Smooth muscle cell (in vitro differentiated cells): Measurements from ENCODE around the gene ADCYAP1R1. TPM values are rescaled to one million over a fixed set of nuclear protein-coding genes. Genes with fewer than 3 reads are reported as not detected.

Experiments
- DNase-seq: peaks from one replicate; lab custom pipeline; 2025; ENCODE audit not compliant: unreplicated experiment; lab: John Stamatoyannopoulos, UW
- H2AFZ ChIP-seq: fragments of 200-600 bp; sonication (generic); 2 replicates; pipeline ENCODE4 v1.6.0; 2016; ENCODE audit warnings: antibody characterized with exemption, low read depth, mild to moderate bottlenecking
- H3F3A ChIP-seq: fragments of 200-600 bp; sonication (generic); 2 replicates; pipeline ENCODE4 v1.6.0; 2017; ENCODE audit warnings: antibody characterized with exemption, low read depth
- H3K27ac ChIP-seq: fragments of 200-600 bp; sonication (generic); 2 replicates; pipeline ENCODE4 v1.5.1; 2016; ENCODE audit warnings: low read depth, mild to moderate bottlenecking
- H3K27me3 ChIP-seq: fragments of 200-600 bp; sonication (generic); 2 replicates; pipeline ENCODE4 v1.6.1; 2016; ENCODE audit warnings: low read depth, mild to moderate bottlenecking
- H3K36me3 ChIP-seq: fragments of 200-600 bp; sonication (generic); 2 replicates; pipeline ENCODE4 v1.5.1; 2016; ENCODE audit warnings: low read depth
- H3K4me1 ChIP-seq: fragments of 200-600 bp; sonication (generic); 2 replicates; pipeline ENCODE4 v1.5.1; 2016; ENCODE audit warnings: low read depth
- H3K4me2 ChIP-seq: fragments of 200-600 bp; sonication (generic); 2 replicates; pipeline ENCODE4 v1.6.0; 2016; ENCODE audit warnings: mild to moderate bottlenecking
- H3K4me3 ChIP-seq: fragments of 200-600 bp; sonication (generic); 2 replicates; pipeline ENCODE4 v1.5.1; 2016; ENCODE audit warnings: mild to moderate bottlenecking
- H3K79me2 ChIP-seq: fragments of 200-600 bp; sonication (generic); 2 replicates; pipeline ENCODE4 v1.6.0; 2016; ENCODE audit warnings: low read depth, mild to moderate bottlenecking
- H3K9ac ChIP-seq: fragments of 200-600 bp; sonication (generic); 2 replicates; pipeline ENCODE4 v1.6.0; 2016; ENCODE audit warnings: low read depth
- H3K9me3 ChIP-seq: fragments of 200-600 bp; sonication (generic); replicated peaks from 2 replicates; pipeline ENCODE4 v1.5.1; 2016; ENCODE audit warnings: low read depth
- H4K20me1 ChIP-seq: fragments of 200-600 bp; sonication (generic); 2 replicates; pipeline ENCODE4 v1.6.0; 2016; ENCODE audit warnings: low read depth
- CTCF ChIP-seq: fragments of 200-600 bp; sonication (generic); IDR thresholded peaks from 2 replicates; pipeline ENCODE4 v1.5.1; 2017; ENCODE audit warnings: borderline replicate concordance, mild to moderate bottlenecking, antibody characterized with exemption; ENCODE audit not compliant: insufficient read depth, poor library complexity, severe bottlenecking
- WGBS: methylation state at CpG from one replicate; pipeline ENCODE4 v1.1.7; 2016; ENCODE audit warnings: low lambda C conversion rate; 5-methylcytosine and 5-hydroxymethylcytosine counted together
- polyA plus RNA-seq: library from polyadenylated mRNA; unstranded; fragments of >200 nt; fragmentation: Nextera tagmentation; extraction: Ambion mirVana; gene quantifications from 2 replicates; pipeline ENCODE4 v1.2.1, GENCODE V29; 2016
- total RNA-seq: library from RNA; depleted of rRNA; stranded (reverse); fragments of >200 nt; gene quantifications from 2 replicates; pipeline ENCODE4 v1.2.3, GENCODE V29; 2014

The ADCYAP1R1 gene
- total and polyA plus RNA-seq, 2 experiments from 2014 or later = not detected

GRCh38 chr7:31106303-31107105 lies 54.4 kb downstream of the ADCYAP1R1 start:
- Histone ChIP-seq H3K27ac (no peak overlapping the region), H3F3A (no peaks in the 10 kb centered on the region), H3K36me3 (no peaks in the 10 kb centered on the region), H4K20me1 (no peaks in the 10 kb centered on the region), H3K9ac (no peak overlapping the region), H3K27me3 (peaks cover 4% of the 10 kb centered on the region), H3K9me3 (no peaks in the 10 kb centered on the region), H3K4me2 (no peak overlapping the region), H3K4me1 (no peaks in the 10 kb centered on the region), H3K4me3 (no peak overlapping the region), H2AFZ (no peak overlapping the region), H3K79me2 (no peaks in the 10 kb centered on the region)
- no peak for TF ChIP-seq CTCF
- WGBS = 89% methylated on average over 13 of the region's 13 CpGs
- DNase-seq = no peak

- Histone ChIP-seq H2AFZ (no peak overlapping the region), H3K79me2 (no peaks in the 10 kb centered on the region), H3K27me3 (peaks cover 11% of the 10 kb centered on the region), H3K27ac (no peak overlapping the region), H3K4me1 (no peaks in the 10 kb centered on the region), H3K4me3 (no peak overlapping the region), H3K4me2 (no peak overlapping the region), H3K9me3 (no peaks in the 10 kb centered on the region), H3K36me3 (no peaks in the 10 kb centered on the region), H3K9ac (no peak overlapping the region), H4K20me1 (no peaks in the 10 kb centered on the region), H3F3A (no peaks in the 10 kb centered on the region)
- DNase-seq = no peak
- TF ChIP-seq CTCF = no peak
- WGBS = 87% methylated on average over 15 of the region's 15 CpGs
Observed at GRCh38 chr7:31107106-31108090, 55.3 kb downstream of the ADCYAP1R1 start.

GRCh38 chr7:31108097-31108657 lies 56.1 kb downstream of the ADCYAP1R1 start:
- no peak overlapping the region for H3K27ac ChIP-seq
- H2AFZ ChIP-seq = no peak overlapping the region
- H3K4me3 ChIP-seq = no peak overlapping the region
- TF ChIP-seq CTCF = no peak
- H3K79me2 ChIP-seq = no peaks in the 10 kb centered on the region
- no peak for DNase-seq
- H3K9me3 ChIP-seq = no peaks in the 10 kb centered on the region
- H3K27me3 ChIP-seq = peaks cover 19% of the 10 kb centered on the region
- no peaks in the 10 kb centered on the region for H3K4me1 ChIP-seq
- H3K36me3 ChIP-seq = no peaks in the 10 kb centered on the region
- no peaks in the 10 kb centered on the region for H3F3A ChIP-seq
- no peak overlapping the region for H3K9ac ChIP-seq
- no peak overlapping the region for H3K4me2 ChIP-seq
- no peaks in the 10 kb centered on the region for H4K20me1 ChIP-seq
- 64% methylated on average over 1 of the region's 1 CpG for WGBS
